ENCODE data around the gene B3GALNT1.
"Not testable (repeated sequence)": the region's sequence is repeated elsewhere in the genome, so short reads cannot be mapped to it uniquely, and the experiment has no call there.

Gene B3GALNT1

DNA sequence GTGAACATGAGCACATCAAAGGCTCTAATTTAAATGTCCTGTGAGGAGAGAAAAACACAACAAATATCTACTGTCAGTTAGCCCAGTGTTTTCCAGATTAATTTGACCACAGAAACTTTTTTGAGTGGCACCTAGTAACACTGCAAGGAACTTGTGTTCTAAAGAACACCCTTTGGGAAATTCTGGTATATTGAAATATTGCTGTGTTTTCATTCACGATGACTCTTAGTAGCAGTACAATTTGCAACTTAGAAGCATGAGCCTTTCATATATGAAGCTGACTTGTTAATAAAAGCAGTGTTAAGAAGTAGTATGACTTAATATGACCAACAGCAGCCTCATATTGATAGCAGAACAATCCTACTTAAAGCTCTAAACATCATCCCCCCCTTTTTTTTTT lies 32.0 kb downstream of the B3GALNT1 start:
- DNase-seq = no peak

DNA sequence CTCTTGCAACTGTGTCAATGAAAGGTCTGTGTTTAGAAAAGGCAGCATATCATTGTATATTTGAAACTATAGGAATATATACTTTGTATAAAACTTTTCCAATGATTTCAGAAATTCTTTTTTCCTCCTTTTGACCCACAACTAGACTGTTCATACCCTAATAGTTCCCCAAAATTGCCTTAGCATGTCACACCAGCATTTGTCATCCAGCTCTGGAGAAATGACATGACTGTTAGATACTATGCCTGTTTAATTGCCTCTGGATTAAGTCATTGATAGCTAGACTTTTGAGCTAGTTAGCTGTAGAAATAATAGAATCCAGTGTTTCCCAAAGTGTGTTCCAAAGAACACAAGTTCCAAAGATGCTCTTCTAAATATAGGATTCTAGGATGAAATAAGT lies 32.4 kb downstream of the B3GALNT1 start:
- DNase-seq = no peak

GRCh38 chr3:161072211-161072621 lies 32.9 kb downstream of the B3GALNT1 start:
- no peak for DNase-seq

DNA sequence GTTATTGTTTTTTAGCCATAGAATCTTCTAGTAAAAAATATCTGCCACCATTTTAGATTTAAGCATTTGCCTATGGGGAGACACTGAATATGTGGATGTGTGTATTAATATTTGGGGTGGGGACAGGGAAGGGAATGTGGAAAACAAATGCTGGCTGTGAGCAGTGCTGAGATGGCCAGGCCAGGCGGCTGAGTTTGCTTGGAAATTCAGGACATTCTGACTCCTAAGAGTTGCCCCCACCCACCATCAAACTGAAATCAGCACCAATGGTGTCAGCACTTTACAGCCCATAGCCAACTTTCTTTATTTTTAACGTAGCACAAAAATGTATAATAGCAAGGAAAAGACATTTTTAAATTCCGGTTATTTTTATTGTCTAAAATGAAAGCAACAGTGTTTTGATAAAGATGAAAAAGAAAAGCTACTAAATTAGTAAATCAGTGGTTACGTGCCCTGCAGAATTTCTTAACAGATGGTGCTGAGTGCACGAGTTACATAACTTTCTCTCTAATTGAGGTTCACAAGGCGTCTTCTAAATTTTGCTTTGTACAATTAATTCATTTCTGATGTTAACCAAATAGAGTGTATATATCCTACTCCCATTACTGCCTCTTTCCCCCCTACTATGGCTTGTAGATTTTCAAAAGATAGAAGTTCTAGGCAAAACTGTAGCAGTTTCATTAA lies 34.0 kb downstream of the B3GALNT1 start:
- DNase-seq = no peak

- DNase-seq = peak; percentile 28
Measured at GRCh38 chr3:161070252-161070930, 34.8 kb downstream of the B3GALNT1 start.

- DNase-seq = peak; percentile 89
Measured at GRCh38 chr3:161069511-161070251, 35.5 kb downstream of the B3GALNT1 start.

GRCh38 chr3:161067335-161067734 lies 37.8 kb downstream of the B3GALNT1 start:
- no peak for DNase-seq

- no peak for DNase-seq
Measured at GRCh38 chr3:161066930-161067329, 38.2 kb downstream of the B3GALNT1 start.

DNA sequence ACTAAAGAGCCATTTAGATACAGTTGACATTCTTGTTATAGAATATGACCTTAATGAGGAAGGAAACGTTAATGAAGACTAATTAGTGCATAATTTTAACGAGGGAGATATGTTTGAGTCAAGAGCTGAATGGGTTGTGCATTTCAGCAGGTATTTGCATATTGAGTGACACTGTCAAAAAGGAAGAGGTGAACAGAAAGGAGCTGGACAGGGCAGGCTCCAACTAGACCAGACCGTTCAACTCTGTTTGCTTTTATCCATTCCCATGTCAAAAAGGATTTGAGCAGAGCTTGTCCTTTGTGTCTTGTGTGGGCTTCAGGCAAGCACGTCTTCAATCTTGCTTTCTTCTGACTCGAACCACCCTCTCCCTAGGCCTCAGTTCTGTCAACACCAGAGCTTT lies 40.7 kb downstream of the B3GALNT1 start:
- DNase-seq = no peak

DNA sequence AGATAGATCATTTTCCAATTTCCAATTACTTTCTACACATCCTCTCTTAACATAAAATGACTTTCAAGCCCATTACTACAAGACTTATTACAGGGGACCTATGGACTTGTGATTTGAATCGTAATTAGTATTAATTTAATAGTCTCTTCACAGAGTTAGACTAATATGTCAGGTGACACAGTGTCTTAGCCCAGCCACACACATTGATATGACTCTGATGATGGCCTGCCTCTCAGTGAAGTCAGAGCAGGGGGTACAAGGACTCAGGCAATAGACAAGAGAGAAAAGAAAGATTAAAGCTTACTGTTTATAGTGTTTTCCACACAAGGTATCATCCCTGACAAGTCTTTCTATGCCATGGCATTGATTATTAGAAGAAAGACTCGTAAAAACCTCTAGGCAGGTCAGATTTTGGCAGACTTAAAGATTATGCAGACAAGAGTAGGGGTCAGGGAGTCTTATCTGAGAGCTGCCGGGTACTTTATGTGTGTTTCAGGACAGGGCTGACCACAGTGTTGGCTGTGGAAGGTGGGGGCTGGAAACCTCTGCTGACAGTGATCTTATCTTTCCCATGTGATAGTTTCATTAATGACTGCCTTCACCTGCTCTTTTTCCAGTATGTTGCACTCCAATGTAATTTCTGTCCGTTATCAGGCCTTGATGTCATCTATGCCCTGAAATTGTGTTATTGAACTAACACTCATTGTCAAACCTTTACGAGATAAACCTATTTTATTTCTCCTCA lies 50.1 kb downstream of the B3GALNT1 start:
- no peak for DNase-seq

DNA sequence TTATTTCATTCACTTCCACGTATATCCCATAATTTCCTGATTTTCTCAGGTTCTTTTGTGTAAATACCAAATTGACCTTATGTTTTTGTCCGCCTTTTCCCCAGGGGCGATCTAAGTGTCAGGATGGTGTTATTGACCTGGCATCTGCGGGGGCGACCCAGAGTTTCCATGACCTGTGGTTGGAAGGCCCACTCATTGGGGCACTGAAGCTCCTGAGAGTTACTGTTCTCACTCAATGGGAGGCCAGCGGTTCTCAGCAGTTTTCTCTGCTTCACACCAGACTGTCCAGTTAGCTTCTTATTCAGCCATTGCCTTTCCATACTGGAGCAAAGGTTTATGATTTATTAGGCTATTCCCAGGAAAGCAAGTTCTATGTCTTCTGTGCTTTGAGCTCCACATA lies 53.3 kb downstream of the B3GALNT1 start:
- no peak for DNase-seq

- DNase-seq = no peak
Measured at GRCh38 chr3:161050935-161051334, 54.2 kb downstream of the B3GALNT1 start.

- no peak for DNase-seq
Measured at GRCh38 chr3:161049683-161050248, 55.4 kb downstream of the B3GALNT1 start.

- no peak for DNase-seq
Measured at GRCh38 chr3:161043336-161044035, 61.7 kb downstream of the B3GALNT1 start.

DNA sequence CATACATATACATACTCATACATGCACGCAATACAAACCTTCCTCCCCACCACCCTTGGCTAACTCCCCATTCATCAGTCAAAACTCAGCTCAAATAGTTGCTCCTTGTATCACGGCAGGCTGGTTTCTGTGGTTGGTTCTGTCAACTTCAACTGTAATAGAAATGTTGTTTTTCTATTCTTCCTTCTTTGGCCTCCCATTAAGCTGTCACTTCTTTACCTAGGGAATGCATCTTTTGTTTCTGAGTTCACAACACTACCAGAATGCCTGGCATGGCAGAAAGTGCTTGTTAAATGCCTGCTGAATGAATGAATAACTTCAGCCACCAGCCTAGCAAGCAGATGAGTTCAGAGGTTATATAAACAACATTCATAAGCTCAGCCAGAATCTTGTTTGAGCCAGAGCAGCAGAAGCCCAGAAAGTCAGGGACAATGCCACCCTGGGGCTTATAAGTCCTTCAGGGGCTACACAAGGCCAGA lies 63.1 kb downstream of the B3GALNT1 start:
- DNase-seq = no peak

DNA sequence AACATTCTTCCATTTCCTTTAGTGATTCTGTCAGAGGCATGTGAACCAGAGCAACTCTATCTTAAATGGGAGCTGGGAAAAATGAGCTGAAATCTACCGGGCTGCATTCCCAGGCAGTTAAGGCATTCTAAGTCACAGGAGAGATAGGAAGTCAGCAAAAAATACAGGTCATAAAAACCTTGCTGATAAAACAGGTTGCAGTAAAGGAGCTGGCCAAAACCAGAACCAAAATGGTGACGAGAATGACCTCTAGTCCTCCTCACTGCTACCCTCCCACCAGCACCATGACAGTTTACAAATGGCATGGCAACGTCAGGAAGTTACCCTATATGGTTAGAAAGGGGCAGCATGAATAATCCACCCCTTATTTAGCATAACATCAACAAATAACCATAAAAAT lies 66.4 kb downstream of the B3GALNT1 start:
- no peak for DNase-seq

- DNase-seq = no peak
Measured at GRCh38 chr3:161035711-161036110, 69.4 kb downstream of the B3GALNT1 start.

DNA sequence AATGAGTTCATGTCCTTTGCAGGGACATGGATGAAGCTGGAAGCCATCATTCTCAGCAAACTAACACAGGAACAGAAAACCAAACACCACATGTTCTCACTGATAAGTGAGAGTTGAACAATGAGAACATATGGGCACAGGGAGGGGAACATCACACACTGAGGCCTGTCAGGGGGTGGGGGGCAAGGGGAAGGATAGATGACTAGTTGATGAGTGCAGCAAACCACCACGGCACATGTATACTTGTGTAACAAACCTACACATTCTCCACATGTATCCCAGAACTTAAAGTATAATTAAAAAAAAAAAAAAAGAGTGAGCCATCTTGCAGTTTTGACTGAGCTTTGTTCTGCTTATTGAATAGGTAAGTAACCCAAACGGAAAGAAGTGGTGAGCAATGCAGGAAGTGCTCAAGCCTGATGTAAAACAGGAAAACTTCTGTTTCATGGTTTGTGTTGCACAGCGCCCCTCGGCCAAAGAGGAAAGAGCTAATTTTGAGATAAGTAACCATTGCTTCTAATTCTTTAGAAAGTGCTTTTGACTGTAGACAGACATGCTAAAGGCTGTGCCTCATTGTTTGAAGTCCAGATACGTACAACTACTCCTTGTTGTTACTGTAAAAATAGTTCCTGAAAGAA lies 70.1 kb downstream of the B3GALNT1 start:
- not testable (repeated sequence) for DNase-seq

Measured in DMS79 (cell line).